ENCODE data around the gene LRP1. TPM values are rescaled to one million over a fixed set of nuclear protein-coding genes. Genes with fewer than 3 reads are reported as not detected.
A peak's percentile ranks its signal among the peaks of the same experiment; 100 is the strongest.
"Not testable (repeated sequence)": the region's sequence is repeated elsewhere in the genome, so short reads cannot be mapped to it uniquely, and the experiment has no call there.

The LRP1 gene
- total RNA-seq, 1 donor from 2014 or later: 24.7 TPM

DNA sequence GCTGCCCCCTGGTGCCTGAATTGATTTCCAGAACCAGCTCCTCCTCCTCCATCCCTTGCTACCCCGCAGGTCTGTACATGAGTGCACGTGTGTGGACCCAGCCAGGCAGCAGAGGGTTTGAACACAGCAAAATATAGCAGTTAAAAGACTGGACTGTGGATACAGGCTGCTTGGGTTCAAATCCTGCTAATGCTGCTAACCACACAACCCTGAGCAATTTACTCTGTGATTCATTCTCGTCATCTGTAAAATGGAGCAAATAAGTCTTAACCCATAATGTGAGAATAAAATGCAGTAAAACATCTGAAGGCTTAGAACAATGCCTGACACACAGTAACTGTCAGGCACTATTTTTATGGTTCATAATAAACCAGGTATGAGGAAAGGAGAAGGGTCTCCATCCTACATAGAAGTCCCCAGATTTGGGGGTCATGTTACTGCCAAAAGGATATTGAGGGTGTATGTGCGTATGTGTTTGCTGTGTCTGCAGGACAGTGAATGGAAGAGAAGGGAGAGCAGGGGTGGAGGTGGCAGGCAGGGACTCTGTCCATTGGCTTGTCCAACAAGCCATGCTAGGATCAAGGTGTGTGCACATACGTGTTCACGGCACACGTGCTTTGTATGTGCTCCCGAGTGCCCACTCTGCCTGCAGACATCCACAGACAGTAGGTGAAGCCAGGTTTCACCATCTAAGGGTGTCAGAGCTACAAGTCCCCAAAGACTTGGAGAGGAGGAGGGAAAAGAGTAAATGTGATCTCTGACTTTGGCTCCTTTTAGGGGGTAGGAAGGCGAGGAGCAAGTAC, 15.6 kb upstream of the LRP1 start:
- Mint-ChIP-seq H3K4me3 (ENCODE audit: unreplicated experiment) (peak overlapping the region; percentile 99), H3K36me3 (ENCODE audit: low read depth, unreplicated experiment) (peaks cover 10% of the 10 kb centered on the region), H3K27me3 (ENCODE audit: unreplicated experiment) (peaks cover 13% of the 10 kb centered on the region), H3K4me1 (ENCODE audit: unreplicated experiment) (peaks cover 24% of the 10 kb centered on the region), H3K9me3 (ENCODE audit: unreplicated experiment) (no peaks in the 10 kb centered on the region), H3K27ac (ENCODE audit: unreplicated experiment) (no peak overlapping the region)
- TF ChIP-seq, protein P1, sequence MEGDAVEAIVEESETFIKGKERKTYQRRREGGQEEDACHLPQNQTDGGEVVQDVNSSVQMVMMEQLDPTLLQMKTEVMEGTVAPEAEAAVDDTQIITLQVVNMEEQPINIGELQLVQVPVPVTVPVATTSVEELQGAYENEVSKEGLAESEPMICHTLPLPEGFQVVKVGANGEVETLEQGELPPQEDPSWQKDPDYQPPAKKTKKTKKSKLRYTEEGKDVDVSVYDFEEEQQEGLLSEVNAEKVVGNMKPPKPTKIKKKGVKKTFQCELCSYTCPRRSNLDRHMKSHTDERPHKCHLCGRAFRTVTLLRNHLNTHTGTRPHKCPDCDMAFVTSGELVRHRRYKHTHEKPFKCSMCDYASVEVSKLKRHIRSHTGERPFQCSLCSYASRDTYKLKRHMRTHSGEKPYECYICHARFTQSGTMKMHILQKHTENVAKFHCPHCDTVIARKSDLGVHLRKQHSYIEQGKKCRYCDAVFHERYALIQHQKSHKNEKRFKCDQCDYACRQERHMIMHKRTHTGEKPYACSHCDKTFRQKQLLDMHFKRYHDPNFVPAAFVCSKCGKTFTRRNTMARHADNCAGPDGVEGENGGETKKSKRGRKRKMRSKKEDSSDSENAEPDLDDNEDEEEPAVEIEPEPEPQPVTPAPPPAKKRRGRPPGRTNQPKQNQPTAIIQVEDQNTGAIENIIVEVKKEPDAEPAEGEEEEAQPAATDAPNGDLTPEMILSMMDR (IDR thresholded peaks at IDR 0.05; ENCODE audit: unreplicated experiment): peak; percentile 71
- no peak for DNase-seq (ENCODE audit: low spot score)

- H3K27ac Mint-ChIP-seq (ENCODE audit: unreplicated experiment): no peak overlapping the region
- DNase-seq (ENCODE audit: low spot score): no peak
- H3K4me3 Mint-ChIP-seq (ENCODE audit: unreplicated experiment): no peak overlapping the region
- peaks cover 6% of the 10 kb centered on the region for H3K27me3 Mint-ChIP-seq (ENCODE audit: unreplicated experiment)
- no peaks in the 10 kb centered on the region for H3K9me3 Mint-ChIP-seq (ENCODE audit: unreplicated experiment)
- TF ChIP-seq, protein P1 (IDR thresholded peaks at IDR 0.05; ENCODE audit: unreplicated experiment): no peak
- peaks cover 5% of the 10 kb centered on the region for H3K4me1 Mint-ChIP-seq (ENCODE audit: unreplicated experiment)
- H3K36me3 Mint-ChIP-seq (ENCODE audit: low read depth, unreplicated experiment): peaks cover 4% of the 10 kb centered on the region
Measured at GRCh38 chr12:57116580-57117281, 11.6 kb upstream of the LRP1 start.

GRCh38 chr12:57118711-57119271, 9.5 kb upstream of the LRP1 start:
- H3K4me3 Mint-ChIP-seq (ENCODE audit: unreplicated experiment): no peak overlapping the region
- no peaks in the 10 kb centered on the region for H3K9me3 Mint-ChIP-seq (ENCODE audit: unreplicated experiment)
- H3K27ac Mint-ChIP-seq (ENCODE audit: unreplicated experiment): no peak overlapping the region
- no peaks in the 10 kb centered on the region for H3K36me3 Mint-ChIP-seq (ENCODE audit: low read depth, unreplicated experiment)
- H3K4me1 Mint-ChIP-seq (ENCODE audit: unreplicated experiment): no peaks in the 10 kb centered on the region
- H3K27me3 Mint-ChIP-seq (ENCODE audit: unreplicated experiment): no peaks in the 10 kb centered on the region
- no peak for DNase-seq (ENCODE audit: low spot score)
- TF ChIP-seq, protein P1 (IDR thresholded peaks at IDR 0.05; ENCODE audit: unreplicated experiment): no peak

GRCh38 chr12:57119294-57120085, 8.8 kb upstream of the LRP1 start:
- Mint-ChIP-seq H3K27ac (ENCODE audit: unreplicated experiment) (no peak overlapping the region), H3K4me3 (ENCODE audit: unreplicated experiment) (no peak overlapping the region), H3K9me3 (ENCODE audit: unreplicated experiment) (no peaks in the 10 kb centered on the region), H3K36me3 (ENCODE audit: low read depth, unreplicated experiment) (no peaks in the 10 kb centered on the region), H3K4me1 (ENCODE audit: unreplicated experiment) (no peaks in the 10 kb centered on the region), H3K27me3 (ENCODE audit: unreplicated experiment) (no peaks in the 10 kb centered on the region)
- TF ChIP-seq, protein P1 (IDR thresholded peaks at IDR 0.05; ENCODE audit: unreplicated experiment): no peak
- no peak for DNase-seq (ENCODE audit: low spot score)

- DNase-seq (ENCODE audit: low spot score); H3K4me1 Mint-ChIP-seq (ENCODE audit: unreplicated experiment); H3K9me3 Mint-ChIP-seq (ENCODE audit: unreplicated experiment); H3K27ac Mint-ChIP-seq (ENCODE audit: unreplicated experiment); H3K27me3 Mint-ChIP-seq (ENCODE audit: unreplicated experiment); H3K36me3 Mint-ChIP-seq (ENCODE audit: low read depth, unreplicated experiment); H3K4me3 Mint-ChIP-seq (ENCODE audit: unreplicated experiment): not testable (repeated sequence)
Measured at GRCh38 chr12:57120718-57121117, 7.6 kb upstream of the LRP1 start.
